ENCODE data around the gene IL22RA2.

DNA sequence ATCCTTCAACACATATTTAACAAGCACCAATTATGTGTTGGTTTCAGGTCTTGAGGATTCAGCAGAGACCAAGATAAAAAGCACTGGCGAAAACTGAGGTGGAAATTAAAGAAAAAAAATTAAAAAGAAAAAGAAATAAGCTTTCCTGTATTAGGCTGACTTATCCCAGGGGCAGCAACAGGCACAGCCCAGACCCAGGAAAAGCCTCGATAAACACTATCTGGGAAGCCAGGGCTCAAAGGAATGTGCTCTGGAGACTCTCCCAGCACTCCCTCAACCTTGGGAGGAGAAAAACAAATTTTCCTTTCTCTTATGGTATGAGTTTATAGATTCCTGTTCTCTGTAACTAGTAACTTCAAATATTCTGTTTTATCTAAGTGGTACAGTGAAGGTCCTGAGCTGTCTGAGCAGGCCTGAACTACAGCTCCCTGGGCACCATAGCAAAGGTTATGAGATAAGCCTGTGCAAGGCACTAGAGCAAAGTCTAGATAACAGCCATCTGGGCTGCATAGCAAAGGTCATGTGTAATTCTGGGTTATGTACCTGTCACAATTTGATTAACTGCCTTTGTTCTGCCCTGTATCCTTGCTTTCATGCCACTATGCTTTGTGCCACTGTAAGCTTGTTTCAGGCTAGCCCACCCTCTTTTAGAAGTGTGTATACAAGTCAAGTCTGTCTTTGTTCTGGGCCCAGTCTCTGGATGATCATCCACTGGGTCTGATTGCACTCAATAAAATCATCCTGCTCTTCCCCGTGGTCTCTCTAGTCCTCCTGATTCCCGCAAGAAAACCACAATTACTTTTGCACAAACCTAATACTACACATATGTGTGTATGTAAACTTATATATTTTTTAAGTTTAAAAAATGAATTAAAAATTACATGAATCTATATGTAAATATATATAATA lies 54.0 kb downstream of the IL22RA2 start:
- no peak for TF ChIP-seq SIN3B (IDR thresholded peaks at IDR 0.05; ENCODE audit: low read depth)
- TF ChIP-seq, protein P1, sequence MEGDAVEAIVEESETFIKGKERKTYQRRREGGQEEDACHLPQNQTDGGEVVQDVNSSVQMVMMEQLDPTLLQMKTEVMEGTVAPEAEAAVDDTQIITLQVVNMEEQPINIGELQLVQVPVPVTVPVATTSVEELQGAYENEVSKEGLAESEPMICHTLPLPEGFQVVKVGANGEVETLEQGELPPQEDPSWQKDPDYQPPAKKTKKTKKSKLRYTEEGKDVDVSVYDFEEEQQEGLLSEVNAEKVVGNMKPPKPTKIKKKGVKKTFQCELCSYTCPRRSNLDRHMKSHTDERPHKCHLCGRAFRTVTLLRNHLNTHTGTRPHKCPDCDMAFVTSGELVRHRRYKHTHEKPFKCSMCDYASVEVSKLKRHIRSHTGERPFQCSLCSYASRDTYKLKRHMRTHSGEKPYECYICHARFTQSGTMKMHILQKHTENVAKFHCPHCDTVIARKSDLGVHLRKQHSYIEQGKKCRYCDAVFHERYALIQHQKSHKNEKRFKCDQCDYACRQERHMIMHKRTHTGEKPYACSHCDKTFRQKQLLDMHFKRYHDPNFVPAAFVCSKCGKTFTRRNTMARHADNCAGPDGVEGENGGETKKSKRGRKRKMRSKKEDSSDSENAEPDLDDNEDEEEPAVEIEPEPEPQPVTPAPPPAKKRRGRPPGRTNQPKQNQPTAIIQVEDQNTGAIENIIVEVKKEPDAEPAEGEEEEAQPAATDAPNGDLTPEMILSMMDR (IDR thresholded peaks at IDR 0.05 in 2 of 3, conservative IDR thresholded peaks at IDR 0.05 in 1 of 3; ENCODE audit: insufficient read depth in 2 of 3, low read depth in 1 of 3, low read length in 3 of 3), result no peak
- no peak for TF ChIP-seq NFIC (IDR thresholded peaks at IDR 0.05)
- TF ChIP-seq RBM22 (IDR thresholded peaks at IDR 0.05; ENCODE audit: low read depth, low read length, poor library complexity, severe bottlenecking), result no peak
- no peak for TF ChIP-seq CBX8 (IDR thresholded peaks at IDR 0.05; ENCODE audit: borderline replicate concordance, extremely low read depth, low read depth, low read length, poor library complexity, severe bottlenecking)
- TF ChIP-seq, protein P2, sequence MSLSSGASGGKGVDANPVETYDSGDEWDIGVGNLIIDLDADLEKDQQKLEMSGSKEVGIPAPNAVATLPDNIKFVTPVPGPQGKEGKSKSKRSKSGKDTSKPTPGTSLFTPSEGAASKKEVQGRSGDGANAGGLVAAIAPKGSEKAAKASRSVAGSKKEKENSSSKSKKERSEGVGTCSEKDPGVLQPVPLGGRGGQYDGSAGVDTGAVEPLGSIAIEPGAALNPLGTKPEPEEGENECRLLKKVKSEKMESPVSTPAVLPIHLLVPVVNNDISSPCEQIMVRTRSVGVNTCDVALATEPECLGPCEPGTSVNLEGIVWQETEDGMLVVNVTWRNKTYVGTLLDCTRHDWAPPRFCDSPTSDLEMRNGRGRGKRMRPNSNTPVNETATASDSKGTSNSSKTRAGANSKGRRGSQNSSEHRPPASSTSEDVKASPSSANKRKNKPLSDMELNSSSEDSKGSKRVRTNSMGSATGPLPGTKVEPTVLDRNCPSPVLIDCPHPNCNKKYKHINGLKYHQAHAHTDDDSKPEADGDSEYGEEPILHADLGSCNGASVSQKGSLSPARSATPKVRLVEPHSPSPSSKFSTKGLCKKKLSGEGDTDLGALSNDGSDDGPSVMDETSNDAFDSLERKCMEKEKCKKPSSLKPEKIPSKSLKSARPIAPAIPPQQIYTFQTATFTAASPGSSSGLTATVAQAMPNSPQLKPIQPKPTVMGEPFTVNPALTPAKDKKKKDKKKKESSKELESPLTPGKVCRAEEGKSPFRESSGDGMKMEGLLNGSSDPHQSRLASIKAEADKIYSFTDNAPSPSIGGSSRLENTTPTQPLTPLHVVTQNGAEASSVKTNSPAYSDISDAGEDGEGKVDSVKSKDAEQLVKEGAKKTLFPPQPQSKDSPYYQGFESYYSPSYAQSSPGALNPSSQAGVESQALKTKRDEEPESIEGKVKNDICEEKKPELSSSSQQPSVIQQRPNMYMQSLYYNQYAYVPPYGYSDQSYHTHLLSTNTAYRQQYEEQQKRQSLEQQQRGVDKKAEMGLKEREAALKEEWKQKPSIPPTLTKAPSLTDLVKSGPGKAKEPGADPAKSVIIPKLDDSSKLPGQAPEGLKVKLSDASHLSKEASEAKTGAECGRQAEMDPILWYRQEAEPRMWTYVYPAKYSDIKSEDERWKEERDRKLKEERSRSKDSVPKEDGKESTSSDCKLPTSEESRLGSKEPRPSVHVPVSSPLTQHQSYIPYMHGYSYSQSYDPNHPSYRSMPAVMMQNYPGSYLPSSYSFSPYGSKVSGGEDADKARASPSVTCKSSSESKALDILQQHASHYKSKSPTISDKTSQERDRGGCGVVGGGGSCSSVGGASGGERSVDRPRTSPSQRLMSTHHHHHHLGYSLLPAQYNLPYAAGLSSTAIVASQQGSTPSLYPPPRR (CRISPR knock-in tag; IDR thresholded peaks at IDR 0.05; ENCODE audit: borderline replicate concordance), result no peak
- no peak for TF ChIP-seq NRF1 (conservative IDR thresholded peaks at IDR 0.05 in 1 of 2, IDR thresholded peaks at IDR 0.05 in 1 of 2)

Data from K562 (cell line).